ENCODE measurements around the gene CACNG7.

DNA sequence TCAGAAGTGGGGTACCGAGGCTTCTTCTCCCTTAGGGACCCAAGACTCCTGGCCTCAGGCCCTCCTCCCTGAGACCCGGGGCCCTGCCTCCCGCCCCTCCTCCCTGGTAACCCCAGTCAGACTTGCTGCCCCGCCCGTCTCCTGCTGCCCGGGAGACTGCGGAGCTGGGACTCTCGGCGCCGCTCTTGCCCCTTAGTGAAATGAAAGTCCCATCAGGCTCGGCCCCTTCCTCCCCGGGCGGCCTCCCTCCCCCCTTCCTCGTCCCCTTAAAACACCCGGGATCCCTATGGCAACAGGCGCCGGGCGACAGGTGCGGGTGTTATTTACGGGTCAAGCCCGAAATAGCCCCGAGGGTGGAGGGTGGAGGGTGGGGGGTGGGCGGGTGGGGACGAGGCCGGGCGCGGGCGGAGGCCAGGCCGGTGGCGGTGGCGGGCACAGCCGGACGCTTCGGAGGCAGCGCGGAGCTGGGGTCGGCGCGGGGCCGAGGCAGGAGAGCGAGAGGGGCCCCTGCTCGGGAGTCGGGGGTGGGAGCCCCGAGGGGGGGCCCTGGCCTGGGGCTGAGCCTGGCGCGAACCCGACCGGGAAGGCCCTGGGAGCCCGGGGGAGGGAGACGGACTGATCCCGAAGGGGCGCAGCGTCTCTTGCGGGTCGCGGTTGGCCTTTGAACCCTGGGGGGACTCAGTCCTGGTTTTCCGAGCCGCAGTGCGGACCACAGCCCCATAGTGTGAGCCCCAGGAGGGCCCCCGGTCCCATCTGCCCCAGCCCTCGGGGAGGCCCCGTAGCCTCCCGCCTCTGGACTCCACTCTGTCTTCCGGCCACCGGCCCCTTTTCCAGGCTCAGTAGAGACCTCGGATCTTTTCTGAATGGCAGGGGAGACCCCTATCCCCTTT lies 82.4 kb downstream of the CACNG7 start, which contains the start of gene CACNG6:
- 0 out of 2 replicates have a peak, but pooled peaks have one; percentile 45 for TF ChIP-seq EZH2phosphoT487 (IDR thresholded peaks at IDR 0.05; ENCODE audit: insufficient read depth, low read depth)
- TF ChIP-seq EZH2 (IDR thresholded peaks at IDR 0.05; ENCODE audit: insufficient read depth, poor library complexity, severe bottlenecking), result no peak
